T-helper 2 cell treated with Interferon-gamma antibody and Interleukin-4, amounts not matched to agents 5 μg/mL and 100 μg/mL, for 36 hours (primary cell): ENCODE measurements around the gene HDAC5.
A peak's percentile ranks its signal among the peaks of the same experiment; 100 is the strongest.

ENCODE experiments used
- DNase-seq: peaks from one replicate; pipeline ENCODE4 v3.0.0; 2021; ENCODE audit warnings: low spot score
- H3K27ac Mint-ChIP-seq: one replicate; pipeline ENCODE4 v1.8.0; 2021; ENCODE audit warnings: mild to moderate bottlenecking, mixed read lengths
- H3K27me3 Mint-ChIP-seq: one replicate; pipeline ENCODE4 v1.8.0; 2021; ENCODE audit warnings: low read depth, mixed read lengths
- H3K36me3 Mint-ChIP-seq: one replicate; pipeline ENCODE4 v1.8.0; 2021; ENCODE audit warnings: low read depth, mixed read lengths
- H3K4me1 Mint-ChIP-seq: one replicate; pipeline ENCODE4 v1.8.0; 2021; ENCODE audit warnings: low read depth, mixed read lengths
- H3K4me3 Mint-ChIP-seq: one replicate; pipeline ENCODE4 v1.8.0; 2022; ENCODE audit warnings: mild to moderate bottlenecking, moderate library complexity, mixed read lengths
- H3K9me3 Mint-ChIP-seq: one replicate; pipeline ENCODE4 v1.8.0; 2021; ENCODE audit warnings: mixed read lengths

HDAC5 gene

DNA sequence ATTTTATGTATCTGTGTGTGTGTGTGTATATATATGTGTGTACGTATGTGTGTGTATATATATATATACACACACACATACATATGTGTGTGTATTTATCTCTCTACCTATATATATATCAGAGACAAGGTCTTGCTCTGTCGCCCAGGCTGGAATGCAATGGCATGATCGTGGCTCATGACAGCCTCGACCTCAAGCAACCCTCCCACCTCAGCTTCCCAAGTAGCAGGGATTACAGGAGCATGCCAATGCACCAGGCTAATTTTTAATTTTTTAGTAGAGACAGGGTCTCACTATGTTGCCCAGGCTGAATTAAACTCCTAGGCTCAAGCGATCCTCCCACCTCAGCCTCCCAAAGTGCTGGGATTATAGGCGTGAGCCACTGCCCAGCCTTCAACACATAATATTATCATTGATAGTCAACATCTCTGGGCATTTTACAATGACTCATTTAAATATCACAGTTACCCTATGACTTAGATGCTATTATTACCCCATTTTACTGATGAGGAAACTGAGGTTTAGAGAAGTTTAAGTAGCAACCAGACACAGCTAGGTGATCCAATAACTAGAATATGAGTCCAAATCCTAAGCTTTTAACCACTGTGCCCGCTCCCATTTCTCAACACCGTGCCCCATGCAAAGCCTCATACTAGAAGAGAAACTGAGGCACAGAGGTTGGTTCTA lies 28.6 kb downstream of the HDAC5 start:
- no peak overlapping the region for H3K4me3 Mint-ChIP-seq
- no peaks in the 10 kb centered on the region for H3K36me3 Mint-ChIP-seq
- peaks cover 8% of the 10 kb centered on the region for H3K4me1 Mint-ChIP-seq
- H3K27ac Mint-ChIP-seq = no peak overlapping the region
- no peaks in the 10 kb centered on the region for H3K27me3 Mint-ChIP-seq
- H3K9me3 Mint-ChIP-seq = no peaks in the 10 kb centered on the region
- no peak for DNase-seq

DNA sequence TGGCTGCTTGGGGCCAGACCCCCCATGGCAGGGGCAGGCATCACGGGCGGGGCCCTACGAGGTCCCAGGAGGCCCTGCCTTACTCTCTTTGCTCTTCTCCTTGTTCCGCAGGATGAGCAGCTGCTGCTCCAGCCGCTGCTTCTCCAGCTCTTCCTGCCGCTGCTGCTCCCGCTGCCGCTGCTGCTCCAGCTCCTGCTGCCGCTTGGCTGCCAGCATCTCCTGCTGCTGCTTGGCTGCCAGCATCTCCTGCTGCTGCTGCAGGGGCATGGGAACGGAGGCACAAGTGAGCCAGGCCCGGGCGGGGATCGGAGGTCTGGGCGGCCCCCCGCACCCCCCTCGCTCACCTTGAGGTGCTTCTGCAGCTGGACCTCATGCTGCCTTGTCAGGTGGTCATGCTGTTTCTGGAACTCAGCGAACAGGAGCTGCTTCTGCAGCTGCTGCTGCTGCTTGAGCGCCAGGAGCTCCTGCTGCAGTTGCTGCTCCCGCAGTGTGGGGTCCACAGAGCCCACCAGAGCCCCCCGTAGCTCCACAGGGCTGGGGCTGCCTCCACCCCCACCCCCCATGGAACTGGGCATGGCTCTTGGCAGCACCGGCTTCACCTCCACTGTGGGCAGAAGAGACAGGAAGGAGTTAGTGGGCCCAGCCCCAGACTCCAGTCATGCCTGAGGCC lies 30.1 kb downstream of the HDAC5 start:
- DNase-seq = no peak
- H3K36me3 Mint-ChIP-seq = peaks cover 3% of the 10 kb centered on the region
- no peaks in the 10 kb centered on the region for H3K27me3 Mint-ChIP-seq
- no peak overlapping the region for H3K4me3 Mint-ChIP-seq
- H3K9me3 Mint-ChIP-seq = no peaks in the 10 kb centered on the region
- H3K27ac Mint-ChIP-seq = no peak overlapping the region
- peaks cover 8% of the 10 kb centered on the region for H3K4me1 Mint-ChIP-seq

DNA sequence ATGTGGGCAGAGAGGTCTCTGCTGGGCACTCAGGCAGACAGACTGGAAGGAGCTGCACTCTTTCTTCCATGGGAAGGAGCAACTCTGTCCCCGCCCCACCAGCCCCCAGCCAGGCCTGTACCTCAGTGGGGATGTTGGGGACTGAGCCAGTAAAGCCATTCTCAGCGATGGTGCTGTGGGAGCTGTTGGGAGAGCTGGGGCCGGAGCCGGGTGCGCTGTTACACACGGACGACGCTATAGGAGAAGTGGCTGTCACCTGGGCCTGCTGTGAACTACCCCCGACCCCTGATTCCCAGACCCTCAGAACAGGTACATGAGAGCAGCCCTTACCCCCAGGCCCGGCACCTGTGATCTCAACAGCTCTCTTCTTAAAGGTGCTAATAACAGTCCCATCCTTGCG lies 31.4 kb downstream of the HDAC5 start:
- no peaks in the 10 kb centered on the region for H3K27me3 Mint-ChIP-seq
- H3K27ac Mint-ChIP-seq = no peak overlapping the region
- peaks cover 3% of the 10 kb centered on the region for H3K36me3 Mint-ChIP-seq
- H3K9me3 Mint-ChIP-seq = no peaks in the 10 kb centered on the region
- DNase-seq = no peak
- H3K4me3 Mint-ChIP-seq = no peak overlapping the region
- H3K4me1 Mint-ChIP-seq = peaks cover 8% of the 10 kb centered on the region

DNA sequence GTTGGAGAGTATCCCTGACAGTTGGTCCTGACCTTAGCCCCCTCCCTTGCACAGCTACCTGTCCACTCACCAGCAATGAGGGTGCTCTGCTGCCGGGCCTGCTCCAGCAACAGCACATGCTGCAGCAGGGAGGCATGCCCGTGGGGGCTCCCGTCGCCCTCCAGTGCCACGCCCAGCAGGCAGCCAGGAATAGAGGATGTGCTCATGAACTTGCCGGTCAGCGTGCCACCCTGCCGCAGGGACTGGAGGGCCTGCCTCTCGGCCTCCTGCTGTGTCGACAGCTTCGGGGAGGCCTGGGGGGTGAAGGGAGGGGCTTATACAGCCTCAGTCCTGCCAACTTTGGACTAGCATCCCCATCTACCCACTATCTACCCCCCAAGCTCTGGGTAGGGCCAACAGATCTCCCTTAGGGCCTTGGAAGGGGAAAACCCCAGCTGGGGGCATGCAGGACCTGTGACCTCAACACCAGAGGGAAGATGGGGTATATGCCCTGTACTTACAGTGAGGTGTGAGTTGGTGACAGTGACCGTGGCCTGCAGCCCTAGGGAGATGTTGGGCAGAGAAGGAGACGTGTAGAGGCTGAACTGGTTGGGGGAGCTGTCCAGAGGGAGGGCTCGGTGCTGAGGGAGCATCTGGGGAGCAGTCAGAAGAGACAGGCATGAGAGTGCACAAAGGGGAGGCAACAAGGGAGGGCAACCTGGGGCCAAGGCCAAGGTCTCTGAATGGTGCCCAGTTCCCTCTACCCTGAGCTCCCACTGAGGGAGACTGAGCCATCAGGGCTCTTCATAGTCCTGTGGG lies 32.0 kb downstream of the HDAC5 start:
- H3K4me3 Mint-ChIP-seq = no peak overlapping the region

DNA sequence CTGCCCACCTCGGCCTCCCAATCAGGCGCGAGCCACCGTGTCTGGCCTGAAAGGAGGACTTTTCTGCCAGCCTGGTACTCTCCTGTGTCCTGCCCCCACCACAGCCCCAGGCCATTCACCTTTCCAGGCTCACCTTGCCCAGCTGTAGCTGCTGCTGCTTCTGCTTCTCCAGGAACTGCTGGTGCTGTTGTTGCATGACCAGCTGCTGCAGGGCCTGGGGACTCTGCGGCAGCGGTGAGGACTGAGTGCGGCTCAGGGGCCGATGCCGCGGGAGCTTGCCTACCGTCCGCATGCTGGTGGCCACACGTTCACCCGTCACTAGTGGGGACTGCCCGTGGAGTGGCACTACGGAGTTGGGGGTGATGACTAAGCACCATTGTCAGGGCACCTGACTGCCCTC lies 35.2 kb downstream of the HDAC5 start:
- Mint-ChIP-seq H3K4me1 (peaks cover 6% of the 10 kb centered on the region), H3K27ac (no peak overlapping the region), H3K27me3 (no peaks in the 10 kb centered on the region), H3K9me3 (no peaks in the 10 kb centered on the region), H3K36me3 (peaks cover 5% of the 10 kb centered on the region), H3K4me3 (no peak overlapping the region)
- DNase-seq = no peak

More for the DNA sequence above, 32.0 kb downstream of the HDAC5 start:
- Mint-ChIP-seq H3K27me3 (no peaks in the 10 kb centered on the region), H3K36me3 (peaks cover 3% of the 10 kb centered on the region), H3K4me1 (peaks cover 10% of the 10 kb centered on the region), H3K9me3 (no peaks in the 10 kb centered on the region), H3K27ac (no peak overlapping the region)
- DNase-seq = no peak

DNA sequence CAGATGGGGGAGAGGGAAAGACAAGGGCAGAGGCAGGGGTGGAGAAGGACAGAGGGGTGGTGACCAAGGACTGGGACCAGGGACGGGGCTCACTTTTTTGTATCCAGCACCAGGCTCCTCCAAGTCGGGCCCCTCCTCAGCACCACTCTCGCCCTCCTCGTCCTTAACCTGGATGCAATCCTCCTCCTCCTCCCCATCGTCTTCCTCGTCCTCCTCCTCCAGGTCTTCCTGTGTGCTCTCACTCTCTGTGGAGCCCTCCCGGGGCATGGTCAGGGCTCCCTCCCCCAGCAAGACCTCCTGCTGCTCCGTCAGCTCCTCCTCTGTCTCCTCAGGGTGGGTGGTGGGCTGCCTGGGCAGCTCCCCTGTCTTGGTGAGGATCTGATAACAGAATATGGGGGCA lies 36.1 kb downstream of the HDAC5 start:
- Mint-ChIP-seq H3K4me1 (peaks cover 6% of the 10 kb centered on the region), H3K9me3 (no peaks in the 10 kb centered on the region), H3K4me3 (no peak overlapping the region), H3K27me3 (no peaks in the 10 kb centered on the region), H3K27ac (peak overlapping the region; percentile 15), H3K36me3 (peaks cover 8% of the 10 kb centered on the region)
- no peak for DNase-seq

DNA sequence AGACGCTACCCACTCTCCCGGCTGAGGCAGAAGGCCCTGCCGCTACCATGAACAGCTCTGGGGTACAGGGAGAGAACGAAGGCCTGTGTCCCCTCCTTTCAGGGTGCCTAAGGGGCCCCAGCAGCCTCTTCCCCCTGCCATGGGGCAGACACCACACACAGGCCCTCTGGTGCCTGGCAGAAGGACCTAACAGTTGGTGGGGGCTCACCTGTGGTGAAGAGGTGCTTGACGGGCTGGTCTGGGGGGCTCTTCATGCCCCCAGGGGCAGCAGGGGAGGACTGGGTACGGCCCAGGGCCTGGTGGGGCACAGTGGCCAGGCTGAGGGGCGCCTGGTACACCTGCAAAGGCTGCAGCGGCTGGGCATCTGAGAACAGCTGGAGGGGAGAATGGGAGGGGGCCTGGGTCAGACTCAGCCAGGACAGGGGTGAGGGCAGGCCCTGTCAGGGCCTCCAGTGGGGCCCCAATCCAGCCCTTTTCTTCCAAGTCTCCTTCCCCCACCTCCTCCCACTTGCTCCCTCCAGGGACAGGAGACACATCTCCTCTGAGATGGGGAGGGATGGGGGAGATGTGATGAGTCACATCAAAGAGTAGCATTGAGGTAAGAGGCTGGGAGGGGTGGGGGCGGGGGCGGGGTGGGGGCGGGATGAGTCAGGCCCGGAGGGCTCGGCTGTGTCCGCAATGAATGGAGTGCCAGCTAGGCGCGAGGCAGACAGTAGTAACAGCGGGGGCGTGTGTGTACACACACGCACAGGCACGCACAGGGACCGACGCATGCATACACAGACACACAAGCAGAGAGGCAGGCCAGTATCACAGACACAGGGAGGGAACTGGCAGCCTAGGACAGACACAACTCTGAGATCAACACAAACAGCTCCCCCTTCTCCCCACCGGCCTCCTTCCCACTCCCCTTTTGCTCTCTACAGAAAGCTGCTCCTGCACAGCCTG lies 36.8 kb downstream of the HDAC5 start:
- no peaks in the 10 kb centered on the region for H3K27me3 Mint-ChIP-seq
- DNase-seq = peak; percentile 75
- no peak overlapping the region for H3K4me3 Mint-ChIP-seq
- H3K4me1 Mint-ChIP-seq = peaks cover 6% of the 10 kb centered on the region
- H3K36me3 Mint-ChIP-seq = peaks cover 10% of the 10 kb centered on the region
- H3K27ac Mint-ChIP-seq = peak overlapping the region; percentile 36
- H3K9me3 Mint-ChIP-seq = no peaks in the 10 kb centered on the region

DNA sequence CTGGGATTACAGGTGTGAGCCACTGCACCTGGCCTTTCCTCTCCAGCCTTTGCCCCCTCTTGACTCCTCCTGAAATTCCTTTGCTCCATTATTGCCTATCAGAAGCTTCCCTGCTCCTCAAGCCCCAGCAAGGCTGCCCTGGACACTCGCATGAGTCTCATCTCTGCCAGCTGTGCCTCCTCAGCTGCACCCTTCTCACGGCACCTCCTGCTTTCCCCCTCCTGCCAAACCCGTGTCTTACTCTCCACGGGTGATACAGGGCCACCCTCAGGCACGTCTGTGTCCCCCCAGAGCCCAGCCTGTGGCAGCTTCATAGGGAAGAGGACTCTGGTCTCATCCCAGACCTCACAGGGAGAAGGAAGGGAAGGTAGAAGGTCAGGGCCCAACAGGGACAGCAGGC lies 37.5 kb downstream of the HDAC5 start:
- peaks cover 10% of the 10 kb centered on the region for H3K36me3 Mint-ChIP-seq
- H3K4me1 Mint-ChIP-seq = peaks cover 6% of the 10 kb centered on the region
- DNase-seq = no peak
- no peak overlapping the region for H3K4me3 Mint-ChIP-seq
- H3K27ac Mint-ChIP-seq = no peak overlapping the region
- H3K9me3 Mint-ChIP-seq = no peaks in the 10 kb centered on the region
- H3K27me3 Mint-ChIP-seq = no peaks in the 10 kb centered on the region

DNA sequence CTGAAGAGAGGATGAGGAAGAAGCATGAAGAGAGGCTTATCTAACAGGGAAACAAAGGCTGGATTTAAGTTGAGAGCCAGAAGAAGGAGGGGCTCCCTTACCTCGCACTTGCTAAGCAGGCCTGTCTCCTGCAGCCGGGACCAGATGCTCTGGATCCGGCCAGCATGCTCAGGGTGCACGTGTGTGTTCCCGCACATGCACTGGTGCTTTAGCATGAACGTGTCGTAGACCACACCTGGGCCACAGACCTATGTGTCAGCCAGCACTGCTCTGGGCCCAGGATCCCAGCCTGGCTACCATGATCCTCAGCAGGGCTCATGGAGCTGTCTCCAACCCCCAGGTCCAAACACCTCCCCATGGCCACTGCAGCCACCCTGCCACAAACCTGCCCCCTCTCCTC lies 38.5 kb downstream of the HDAC5 start:
- Mint-ChIP-seq H3K4me3 (no peak overlapping the region), H3K27me3 (no peaks in the 10 kb centered on the region), H3K36me3 (peaks cover 13% of the 10 kb centered on the region), H3K27ac (no peak overlapping the region), H3K9me3 (no peaks in the 10 kb centered on the region), H3K4me1 (peaks cover 6% of the 10 kb centered on the region)
- no peak for DNase-seq

DNA sequence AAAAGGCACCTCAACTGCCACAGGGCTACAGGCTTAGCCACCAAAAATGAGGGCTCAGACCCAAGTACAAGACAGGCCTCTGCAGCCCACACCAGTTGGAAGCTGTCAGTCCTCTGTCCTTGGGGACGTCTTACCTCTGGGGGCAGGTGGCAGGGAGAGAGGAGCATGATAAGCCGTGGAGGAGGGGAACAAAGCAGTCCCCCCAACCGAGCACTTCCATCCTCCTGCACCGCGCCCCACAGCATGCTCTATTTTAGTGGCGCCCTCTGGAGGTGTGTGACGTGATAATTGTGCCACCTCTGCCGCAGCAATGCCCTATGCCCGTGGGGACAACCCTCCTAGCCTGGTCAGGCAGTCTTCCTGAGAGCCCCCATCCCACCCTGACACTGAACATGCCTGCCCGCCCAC lies 39.3 kb downstream of the HDAC5 start:
- Mint-ChIP-seq H3K4me3 (no peak overlapping the region), H3K27me3 (no peaks in the 10 kb centered on the region), H3K9me3 (no peaks in the 10 kb centered on the region), H3K36me3 (peaks cover 13% of the 10 kb centered on the region), H3K27ac (no peak overlapping the region), H3K4me1 (peaks cover 6% of the 10 kb centered on the region)
- no peak for DNase-seq

DNA sequence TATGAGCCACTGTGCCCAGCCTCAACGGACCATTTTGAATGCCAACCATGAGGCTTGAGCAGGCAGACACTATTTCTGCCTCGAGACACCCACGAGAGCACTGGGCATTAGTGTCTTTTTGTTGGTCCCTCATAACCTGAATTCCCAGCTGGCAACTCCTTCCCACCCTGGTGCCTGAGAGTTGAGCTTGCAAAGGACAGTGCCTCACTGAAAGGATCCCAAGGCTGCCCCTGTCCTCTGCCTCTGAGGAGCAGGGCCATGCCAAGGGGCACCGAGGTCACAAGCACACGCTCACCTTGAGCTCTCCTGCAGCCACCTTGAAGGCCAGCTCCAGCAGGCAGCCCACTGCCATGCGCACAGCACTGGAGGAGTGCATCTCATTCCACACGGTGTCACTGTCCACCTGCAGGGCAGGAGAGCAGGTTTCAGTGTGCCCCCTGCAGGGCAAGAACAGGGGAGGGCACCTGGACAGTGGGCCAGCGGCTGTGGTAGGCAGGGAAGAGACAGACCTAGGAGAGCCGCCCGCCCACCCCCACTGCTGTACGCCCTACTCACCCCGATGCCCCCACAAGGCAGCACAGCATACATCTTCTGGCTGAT lies 40.1 kb downstream of the HDAC5 start:
- no peak overlapping the region for H3K27ac Mint-ChIP-seq
- H3K27me3 Mint-ChIP-seq = no peaks in the 10 kb centered on the region
- H3K9me3 Mint-ChIP-seq = no peaks in the 10 kb centered on the region
- DNase-seq = no peak
- no peak overlapping the region for H3K4me3 Mint-ChIP-seq
- peaks cover 9% of the 10 kb centered on the region for H3K36me3 Mint-ChIP-seq
- peaks cover 6% of the 10 kb centered on the region for H3K4me1 Mint-ChIP-seq

DNA sequence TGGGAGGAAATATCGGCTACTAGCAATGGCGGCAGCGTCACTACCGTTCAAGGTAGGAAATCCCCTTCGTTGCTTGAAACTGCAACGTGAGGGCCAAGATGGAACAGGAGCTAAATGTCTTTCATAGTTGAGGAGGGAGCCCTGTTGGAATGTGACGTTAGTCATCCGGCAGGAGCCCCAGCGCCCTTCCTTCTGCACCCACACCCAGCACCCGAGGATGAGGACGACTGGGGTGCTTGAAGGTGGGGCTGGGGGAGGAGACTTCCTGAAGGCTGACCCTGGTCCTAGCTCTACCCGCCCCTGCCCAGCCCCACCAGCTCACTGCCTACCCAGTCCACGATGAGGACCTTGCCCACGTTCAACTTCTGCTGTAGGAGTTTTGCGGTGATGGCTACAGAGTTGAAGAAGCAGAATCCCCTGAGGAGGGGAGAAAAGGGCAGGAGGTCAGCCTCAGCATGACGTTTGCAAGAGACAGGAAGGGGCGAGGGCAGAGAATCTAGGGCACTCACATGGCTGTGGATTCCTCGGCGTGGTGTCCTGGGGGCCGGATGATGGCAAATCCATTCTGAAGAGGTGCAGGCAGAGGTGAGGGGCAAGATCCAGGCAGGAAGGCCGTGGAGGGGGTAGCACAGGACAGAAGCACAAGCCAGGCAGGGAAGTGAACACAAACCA lies 41.0 kb downstream of the HDAC5 start:
- Mint-ChIP-seq H3K27ac (no peak overlapping the region), H3K36me3 (peaks cover 9% of the 10 kb centered on the region)

DNA sequence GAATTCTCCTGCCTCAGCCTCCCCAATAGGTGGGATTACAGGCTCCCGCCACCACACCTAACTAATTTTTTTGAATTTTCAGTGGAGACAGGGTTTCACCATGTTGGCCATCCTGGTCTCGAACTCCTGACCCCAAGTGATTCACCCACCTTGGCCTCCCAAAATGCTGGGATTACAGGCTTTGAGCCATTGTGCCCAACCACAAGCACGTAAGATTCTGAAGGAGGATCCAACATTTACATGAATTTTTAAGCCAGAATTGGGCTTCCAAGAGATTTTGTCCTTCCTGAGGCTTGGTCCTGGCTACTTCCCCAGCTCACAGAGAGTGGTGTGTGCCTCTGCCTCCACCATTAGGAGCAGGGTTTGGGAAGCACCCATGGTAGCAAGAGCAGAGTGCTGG lies 41.8 kb downstream of the HDAC5 start:
- DNase-seq = no peak
- no peaks in the 10 kb centered on the region for H3K4me1 Mint-ChIP-seq
- H3K9me3 Mint-ChIP-seq = no peaks in the 10 kb centered on the region
- H3K4me3 Mint-ChIP-seq = no peak overlapping the region
- no peaks in the 10 kb centered on the region for H3K27me3 Mint-ChIP-seq
- H3K36me3 Mint-ChIP-seq = peaks cover 9% of the 10 kb centered on the region
- H3K27ac Mint-ChIP-seq = no peak overlapping the region

More for the DNA sequence above, 41.0 kb downstream of the HDAC5 start:
- no peaks in the 10 kb centered on the region for H3K27me3 Mint-ChIP-seq
- peaks cover 4% of the 10 kb centered on the region for H3K4me1 Mint-ChIP-seq
- no peak for DNase-seq
- H3K4me3 Mint-ChIP-seq = no peak overlapping the region
- H3K9me3 Mint-ChIP-seq = no peaks in the 10 kb centered on the region
